ENCODE data around the gene MOV10.

- TF ChIP-seq CTCF (optimal IDR thresholded peaks at IDR 0.05 in 1 of 3, IDR thresholded peaks at IDR 0.05 in 1 of 3, conservative IDR thresholded peaks at IDR 0.05 in 1 of 3; ENCODE audit: extremely low read depth in 1 of 3, insufficient read depth in 2 of 3, low read length in 3 of 3), result no peak
- no peak for TF ChIP-seq EZH2 (IDR thresholded peaks at IDR 0.05; ENCODE audit: low read length)
Observed at GRCh38 chr1:112674440-112674985, at the start of gene MOV10.
